ENCODE results near the gene TBX6.

TBX6 gene

GRCh38 chr16:30113711-30114333 is 22.1 kb upstream of the TBX6 start:
- no peak for DNase-seq

DNA sequence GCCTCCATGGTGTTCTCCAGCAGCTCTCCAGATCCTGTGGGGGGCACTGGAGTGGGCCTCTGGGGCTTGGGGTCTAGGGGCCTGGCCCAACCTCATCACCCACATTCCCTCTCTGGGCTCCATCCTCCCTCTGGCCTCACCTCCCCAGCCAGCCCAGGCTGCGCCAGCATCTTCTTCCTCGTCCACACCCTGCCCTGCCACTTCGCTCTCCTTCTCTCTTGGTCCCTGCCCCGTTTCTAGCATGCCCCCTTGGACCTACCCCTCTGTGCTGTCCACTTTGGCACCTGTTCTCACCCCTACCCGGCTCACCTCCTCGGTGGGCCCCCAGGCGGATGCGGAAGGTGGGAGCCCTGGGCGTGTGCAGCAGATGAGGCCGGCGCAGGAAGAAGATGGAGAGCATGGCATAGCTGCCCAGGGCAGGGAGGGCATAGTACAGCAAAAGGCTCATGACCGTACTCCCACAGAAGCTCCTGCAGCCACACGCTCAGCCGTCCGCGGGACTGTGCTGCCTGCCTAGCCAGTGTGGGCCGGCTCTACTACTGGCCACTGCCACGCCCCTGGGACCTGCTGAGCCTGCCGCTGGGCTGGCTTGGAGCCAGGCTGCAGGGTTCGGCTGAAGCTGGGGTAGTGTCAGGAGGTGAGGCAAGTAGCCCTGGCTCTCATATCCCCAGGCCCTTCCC is 21.4 kb upstream of the TBX6 start, which contains the start of gene GDPD3:
Gene GDPD3, minus strand, starts transcription at position 507 of the 680 bp plus-strand sequence. Its CDS starts 59 bp downstream, at position 448.
- no peak for DNase-seq

- DNase-seq: no peak
Measured at GRCh38 chr16:30112197-30113030, 20.7 kb upstream of the TBX6 start.

DNA sequence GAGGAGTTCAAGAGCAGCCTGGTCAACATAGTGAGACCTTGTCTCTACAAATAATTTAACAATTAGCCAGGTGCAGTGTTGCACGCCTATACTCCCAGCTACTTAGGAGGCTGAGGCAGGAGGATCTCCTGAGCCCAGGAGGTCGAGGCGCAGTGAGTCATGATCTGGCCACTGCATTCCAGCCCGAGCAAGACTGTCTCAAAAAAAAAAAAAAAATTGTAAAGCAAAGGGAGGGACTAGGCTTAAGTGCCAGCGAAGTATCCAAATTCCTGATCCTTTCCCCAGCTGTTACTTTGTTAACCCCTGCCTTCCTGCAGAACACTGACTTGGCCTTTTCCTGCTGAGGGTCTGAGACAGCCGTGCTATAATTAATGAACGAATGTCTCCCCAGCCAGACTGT is 18.9 kb upstream of the TBX6 start:
- no peak for DNase-seq

- DNase-seq: no peak
Measured at GRCh38 chr16:30108059-30108850, 16.5 kb upstream of the TBX6 start.

DNA sequence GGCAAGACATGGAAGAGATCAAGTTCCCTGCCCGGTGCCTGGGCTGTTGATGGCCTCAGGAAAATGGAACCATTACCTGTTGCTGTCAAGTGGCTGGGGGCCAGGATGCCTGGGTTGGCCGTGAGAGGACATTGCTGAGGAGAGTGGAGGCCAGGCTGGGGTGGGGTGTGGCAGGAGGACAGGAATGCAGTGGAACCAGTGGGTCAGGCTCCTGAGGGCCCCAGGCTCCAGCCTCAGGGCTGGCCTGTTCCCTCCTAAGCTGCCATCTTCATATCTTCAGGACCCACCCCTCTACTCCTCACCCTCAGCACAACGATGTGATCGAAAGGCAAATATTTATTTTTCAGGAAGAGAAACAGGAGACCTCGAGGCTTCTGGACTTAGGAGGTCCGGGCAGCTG is 12.8 kb upstream of the TBX6 start:
- DNase-seq: no peak

- DNase-seq: no peak
Measured at GRCh38 chr16:30104090-30104489, 12.4 kb upstream of the TBX6 start.

DNA sequence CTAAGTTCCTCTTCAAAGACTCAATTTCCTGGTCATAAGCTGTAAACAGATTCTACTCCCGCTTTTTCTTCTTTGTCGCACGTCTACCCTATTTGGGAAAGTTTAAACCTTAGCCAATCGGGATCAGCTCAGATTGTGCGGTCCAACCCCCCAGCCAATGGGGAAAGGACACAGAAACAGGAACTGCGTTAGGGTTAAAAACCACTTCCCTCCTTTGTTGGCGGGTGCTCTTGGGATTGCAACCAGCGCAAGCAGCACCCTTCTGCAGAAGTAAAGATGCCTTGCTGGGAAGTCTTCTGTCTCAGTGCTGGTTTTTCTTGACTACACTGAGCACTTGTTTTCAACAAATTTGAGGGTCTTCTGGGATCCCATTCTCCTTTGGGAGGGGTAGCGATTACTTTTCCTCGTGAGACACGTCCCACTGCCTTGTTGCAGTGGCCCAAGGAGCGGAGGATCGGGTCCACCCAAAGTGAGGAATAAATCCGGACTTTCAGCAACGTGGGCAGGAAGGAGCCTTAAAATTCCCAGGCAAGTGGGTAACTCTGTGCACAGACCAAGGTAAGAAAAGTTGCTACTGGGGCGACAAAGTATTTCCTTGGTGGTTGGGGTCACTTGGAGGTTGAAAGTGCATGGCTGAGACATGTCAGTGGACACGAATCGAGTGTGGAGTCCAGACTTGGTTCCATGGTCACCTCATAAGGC is 5.3 kb upstream of the TBX6 start:
- DNase-seq: no peak

GRCh38 chr16:30096105-30096861 is 4.6 kb upstream of the TBX6 start, which contains the start of gene YPEL3:
YPEL3 (minus strand) TSS chr16:30096213; CDS start chr16:30095482, 731 bp downstream.
- peak; percentile 65 for DNase-seq

DNA sequence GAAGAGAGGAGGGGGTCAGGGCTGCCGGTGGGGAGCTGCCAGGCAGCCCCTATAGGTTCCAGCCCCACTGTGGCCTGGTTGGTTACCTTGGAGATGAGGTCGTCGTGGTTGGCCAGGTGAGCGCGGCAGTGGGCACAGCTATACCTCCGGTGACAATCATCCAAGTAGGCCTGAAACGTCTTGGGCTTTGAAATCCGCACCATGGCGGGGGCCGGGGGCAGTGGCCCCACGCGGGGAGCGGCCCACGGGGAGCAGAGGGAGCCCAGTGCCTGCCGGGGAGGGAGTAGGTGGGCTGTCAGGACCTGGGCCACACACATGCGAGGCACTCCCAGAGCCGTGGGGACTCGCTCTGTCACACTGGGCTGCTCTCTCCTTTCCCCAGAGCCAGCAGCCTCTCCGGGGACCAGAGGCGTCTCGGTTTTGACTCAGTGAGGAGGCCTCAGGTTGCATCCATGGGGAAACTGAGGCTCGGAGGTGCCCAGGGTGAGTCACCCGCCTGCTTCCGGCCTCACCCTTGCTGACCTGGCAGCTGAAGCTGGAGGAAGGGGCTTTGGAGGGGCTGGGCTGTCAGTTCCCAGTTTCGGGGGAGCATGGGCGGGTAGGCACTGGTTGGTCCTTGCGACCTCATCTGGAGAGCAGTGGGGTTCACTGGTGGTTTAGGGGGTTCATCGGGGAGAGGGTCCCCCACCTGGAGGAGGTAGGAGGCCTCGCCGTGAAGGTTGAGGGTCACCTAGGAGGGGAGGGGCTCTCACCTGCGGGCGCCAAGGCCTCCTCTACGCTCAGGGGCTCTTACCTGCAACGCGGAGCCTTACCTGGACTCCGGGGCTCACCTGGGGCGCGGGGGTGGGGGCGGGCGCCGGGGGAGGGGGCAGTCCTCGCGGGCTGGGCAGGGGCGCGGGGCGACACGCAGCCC is 3.7 kb upstream of the TBX6 start:
- no peak for DNase-seq

GRCh38 chr16:30094541-30095165 is 2.9 kb upstream of the TBX6 start:
- DNase-seq: no peak

GRCh38 chr16:30092373-30093010 is 768 bp upstream of the TBX6 start:
- peak; percentile 76 for DNase-seq

GRCh38 chr16:30090610-30091331 is 953 bp downstream of the TBX6 start:
- no peak for DNase-seq

DNA sequence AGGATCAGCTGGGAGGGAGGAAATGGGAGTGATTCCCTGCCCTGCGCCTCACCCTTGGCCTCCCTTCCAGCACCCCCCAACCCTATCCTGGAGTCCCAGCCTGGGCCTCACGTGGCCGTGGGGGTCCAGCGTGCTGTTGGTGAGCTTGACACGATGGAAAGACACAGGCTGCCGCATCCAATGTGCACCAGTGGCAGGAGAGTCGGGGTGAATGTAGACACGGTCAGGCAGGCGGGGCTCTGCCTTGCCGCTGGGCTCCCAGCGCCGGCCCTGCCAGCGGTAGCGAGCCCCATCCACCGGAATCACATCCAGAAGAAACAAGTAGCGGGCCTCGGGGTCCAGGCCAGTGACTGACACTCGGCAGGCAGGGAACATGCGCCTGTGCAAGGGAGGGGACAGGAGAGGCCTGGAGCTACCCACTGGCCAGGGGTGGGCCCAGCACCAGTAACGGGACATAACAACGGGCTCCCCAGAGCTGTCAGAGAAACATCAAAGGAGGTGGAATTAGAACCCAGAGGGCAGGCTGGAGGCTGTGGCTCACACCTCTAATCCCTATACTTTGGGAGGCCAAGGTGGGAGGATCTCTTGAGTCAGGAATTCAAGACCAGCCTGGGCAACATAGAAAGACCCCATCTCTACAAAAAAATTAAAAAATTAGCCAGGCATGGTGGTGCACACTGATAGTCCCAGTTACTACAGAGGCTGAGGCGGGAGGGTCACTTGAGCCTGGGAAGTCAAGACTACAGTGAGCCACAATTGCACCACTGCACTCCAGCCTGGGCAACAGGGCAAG is 2.7 kb downstream of the TBX6 start:
- no peak for DNase-seq

- DNase-seq: no peak
Measured at GRCh38 chr16:30088237-30088831, 3.4 kb downstream of the TBX6 start.

DNA sequence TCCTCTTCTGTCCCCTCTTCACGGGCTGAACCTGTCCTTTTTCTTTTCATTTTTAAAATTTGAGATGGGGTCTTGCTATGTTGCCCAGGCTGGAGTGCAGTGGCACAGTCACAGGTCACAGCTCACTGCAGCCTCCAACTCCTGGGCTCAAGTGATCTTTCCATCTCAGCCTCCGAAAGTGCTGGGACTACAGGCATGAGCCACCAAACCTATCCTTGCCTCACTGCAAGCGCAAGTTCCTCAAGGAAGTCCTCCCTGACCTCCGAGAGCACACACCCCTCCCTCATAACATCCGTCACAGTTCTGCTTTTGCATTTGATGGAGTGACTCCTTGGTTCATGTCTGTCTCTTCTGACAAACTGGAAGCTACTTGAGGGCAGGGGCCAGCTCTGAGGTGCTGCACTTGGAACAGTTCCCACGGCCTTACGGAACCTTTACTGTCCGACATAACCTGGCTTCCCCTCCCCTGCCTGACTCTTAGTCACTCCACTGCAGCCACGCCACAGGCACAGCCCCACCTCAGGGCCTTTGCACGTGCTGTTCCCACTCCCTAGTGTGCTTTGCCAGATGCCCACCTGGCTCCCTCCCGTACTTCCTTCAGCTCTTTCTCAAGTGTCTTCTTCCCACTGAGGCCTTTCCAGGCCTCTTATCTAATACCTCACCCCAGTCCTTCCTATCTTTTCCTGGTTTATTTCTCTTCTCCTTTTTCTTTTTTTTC is 4.4 kb downstream of the TBX6 start:
- DNase-seq: no peak
